Measurements from ENCODE around the gene ZNF618.

The ZNF618 gene

DNA sequence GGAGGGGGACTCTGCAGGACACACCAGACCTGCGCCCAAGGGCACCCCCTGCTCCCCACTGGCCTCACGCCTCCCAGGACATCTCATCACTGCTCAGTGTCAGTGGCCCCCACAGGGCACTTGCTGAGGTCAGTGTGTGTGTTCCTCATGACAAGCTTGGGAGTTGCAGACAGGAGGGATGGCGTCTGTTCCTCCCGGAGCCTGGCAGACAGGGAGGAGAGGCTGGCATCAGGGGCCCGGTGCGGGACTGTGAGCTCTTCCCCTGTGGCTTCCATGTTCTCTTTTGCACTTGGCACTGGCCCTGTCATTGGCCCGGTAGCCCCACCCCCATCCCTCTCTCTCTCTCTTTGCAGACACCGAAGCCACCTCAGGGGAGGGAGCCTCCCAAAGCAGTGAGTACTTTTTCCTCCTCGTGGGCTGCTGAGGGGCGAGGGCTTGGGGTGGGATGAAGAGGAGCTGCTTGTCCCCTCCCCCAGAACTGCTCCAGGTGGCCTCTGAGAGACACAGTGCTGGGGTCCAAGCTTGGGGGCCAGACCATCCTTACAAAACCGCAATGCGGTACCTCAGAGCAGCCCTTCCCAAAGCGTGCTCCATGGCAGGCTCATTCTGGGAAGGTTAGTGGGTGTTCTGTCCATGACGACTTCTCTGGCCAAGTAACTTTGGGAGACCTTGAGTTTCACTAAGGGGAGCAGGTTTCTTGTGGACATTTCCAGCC, 126.3 kb downstream of the ZNF618 start:
- DNase-seq (ENCODE audit: low read depth), result no peak

GRCh38 chr9:114002986-114003350, 126.9 kb downstream of the ZNF618 start:
- DNase-seq (ENCODE audit: low read depth), result no peak

DNA sequence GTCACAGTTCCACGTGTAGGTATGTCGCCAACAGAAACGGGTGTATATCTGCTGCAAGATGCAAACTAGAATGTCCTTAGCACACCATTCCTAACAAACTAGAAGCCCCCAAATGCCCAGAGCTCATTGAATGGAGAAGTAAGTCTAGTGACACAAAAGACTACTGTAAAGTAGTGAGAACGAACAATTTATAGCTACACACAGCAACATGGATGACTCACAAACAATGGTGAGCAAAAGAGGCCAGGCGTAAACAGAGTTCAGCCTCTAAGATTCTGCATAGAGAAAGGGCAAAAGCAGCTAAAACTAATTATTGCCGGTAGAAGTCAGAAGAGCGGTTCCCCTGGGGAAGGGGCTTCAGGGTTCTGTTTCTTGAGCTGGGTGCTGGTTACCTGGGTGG, 127.2 kb downstream of the ZNF618 start:
- DNase-seq (ENCODE audit: low read depth), result no peak

- DNase-seq (ENCODE audit: low read depth), result no peak
Measured at GRCh38 chr9:114003758-114004157, 127.6 kb downstream of the ZNF618 start.

- no peak for DNase-seq (ENCODE audit: low read depth)
Measured at GRCh38 chr9:114004221-114004716, 128.2 kb downstream of the ZNF618 start.

DNA sequence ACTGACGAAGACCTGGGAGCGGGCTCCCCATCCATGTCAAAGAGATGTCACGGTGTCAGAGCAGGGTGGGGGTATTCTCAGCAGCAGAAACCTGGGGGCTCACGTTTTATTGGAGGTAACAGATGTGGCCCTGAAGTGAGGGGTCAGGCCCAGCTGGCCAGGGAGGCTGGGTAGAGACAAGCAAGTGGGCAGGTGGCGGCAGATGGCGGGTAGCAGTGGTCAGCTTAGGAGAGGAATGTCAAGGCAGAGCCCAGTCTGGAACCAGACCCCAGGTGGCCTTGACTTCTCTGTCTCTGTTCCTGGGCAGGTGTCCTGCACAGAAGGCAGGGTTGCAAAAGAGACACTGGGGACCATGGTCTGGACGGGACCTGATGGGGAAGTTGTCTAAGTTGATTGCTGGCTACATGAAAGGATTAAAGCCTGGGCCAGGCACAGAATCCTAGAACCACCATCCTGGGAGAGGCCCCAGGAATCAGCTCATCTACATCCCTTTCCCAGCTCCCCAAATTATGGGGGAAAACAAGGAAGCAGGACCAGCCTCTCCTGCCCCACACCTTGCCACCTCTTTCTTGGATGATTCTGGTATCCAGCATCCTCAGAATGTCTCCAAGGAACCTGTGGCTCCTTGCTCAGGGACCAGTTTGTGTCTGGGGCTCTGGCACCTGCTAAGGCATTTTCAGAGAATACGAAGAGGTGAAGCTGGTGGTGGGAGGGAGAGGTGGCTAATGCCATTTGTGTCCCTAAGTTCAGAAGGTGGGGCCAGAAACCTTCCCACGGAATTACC, 129.5 kb downstream of the ZNF618 start:
- DNase-seq (ENCODE audit: low read depth), result no peak

DNA sequence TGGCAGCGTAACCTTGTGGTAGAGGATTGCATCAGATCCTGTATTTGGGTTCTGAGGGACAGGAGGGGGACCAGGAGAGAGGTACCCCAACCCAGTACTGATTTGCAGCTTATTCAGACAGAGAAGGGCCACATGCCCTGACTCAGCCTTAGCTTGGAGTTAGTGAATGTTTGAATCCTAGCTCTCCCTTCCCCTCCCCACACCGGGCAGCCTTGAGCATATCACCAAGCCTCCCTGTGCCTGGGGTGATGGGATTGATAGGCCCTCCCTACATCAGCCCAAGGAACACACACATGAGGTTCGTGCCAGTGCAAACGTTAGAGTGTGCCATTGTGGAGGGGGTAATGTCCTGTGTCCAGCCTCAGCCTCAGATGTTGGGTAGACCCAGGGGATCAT, 130.0 kb downstream of the ZNF618 start:
- no peak for DNase-seq (ENCODE audit: low read depth)

DNA sequence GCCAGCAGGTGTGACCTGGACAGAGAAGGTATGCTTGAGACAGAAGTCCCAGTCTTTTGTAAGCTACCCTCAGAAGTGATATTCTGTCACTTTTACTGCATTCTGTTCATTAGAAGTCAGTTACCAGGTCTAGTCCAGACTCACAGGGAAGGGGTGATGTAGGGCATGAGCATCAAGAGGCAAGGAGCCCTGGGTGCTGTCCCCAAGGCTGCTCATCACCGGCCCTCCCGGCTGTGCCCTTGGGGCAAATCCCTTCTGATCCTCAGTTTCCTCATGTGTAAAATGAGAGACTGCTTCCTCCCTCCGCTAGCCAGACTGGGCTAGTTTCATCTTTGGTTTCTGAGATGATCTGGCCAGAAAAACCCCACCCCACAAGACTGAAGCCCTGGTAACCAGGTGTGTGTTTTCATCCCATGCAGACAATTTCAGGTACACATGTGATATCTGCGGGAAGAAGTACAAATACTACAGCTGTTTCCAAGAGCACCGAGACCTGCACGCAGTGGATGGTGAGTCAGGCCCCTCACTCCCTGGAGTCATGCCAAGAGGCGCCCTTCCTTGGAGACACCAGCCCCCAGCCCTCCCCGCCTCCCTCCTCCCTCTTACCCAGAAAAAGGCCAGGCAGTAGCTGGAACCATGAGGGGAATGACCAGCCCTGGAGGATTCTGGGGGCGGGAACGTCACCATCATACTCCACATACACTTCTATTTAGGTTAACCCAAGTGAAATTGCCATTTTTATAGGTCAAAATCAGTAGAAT, 131.0 kb downstream of the ZNF618 start:
- DNase-seq (ENCODE audit: low read depth), result no peak

DNA sequence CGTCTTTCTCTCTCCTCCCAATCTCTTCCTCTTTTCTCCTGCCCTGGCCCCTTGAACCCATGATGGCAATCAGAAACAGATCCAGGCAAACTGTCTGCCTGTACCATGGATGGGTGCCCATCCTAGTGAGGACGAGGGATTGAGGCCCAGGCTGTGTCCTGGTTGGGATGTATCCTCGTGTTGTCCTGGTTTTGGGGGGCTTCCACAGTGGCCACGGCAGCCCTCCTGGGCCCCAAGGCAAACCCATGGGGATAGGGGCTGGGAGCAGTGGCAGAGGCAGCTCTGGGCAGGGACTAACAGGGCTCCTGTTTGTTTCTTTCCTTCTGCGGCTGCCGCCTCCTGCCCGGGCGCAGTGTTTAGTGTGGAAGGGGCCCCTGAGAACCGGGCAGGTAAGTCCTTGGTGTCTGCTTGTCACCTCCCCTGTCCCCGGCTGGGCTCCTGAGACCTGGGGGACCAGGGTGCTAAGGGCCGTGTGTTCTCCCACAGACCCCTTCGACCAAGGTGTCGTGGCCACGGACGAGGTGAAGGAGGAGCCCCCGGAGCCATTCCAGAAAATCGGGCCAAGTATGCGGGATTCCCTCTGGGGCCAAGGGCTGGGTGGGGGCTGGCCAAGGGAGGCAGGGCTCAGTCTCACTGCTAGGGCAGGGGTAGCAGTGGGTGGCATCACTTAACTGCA, 132.0 kb downstream of the ZNF618 start:
- no peak for DNase-seq (ENCODE audit: low read depth)

DNA sequence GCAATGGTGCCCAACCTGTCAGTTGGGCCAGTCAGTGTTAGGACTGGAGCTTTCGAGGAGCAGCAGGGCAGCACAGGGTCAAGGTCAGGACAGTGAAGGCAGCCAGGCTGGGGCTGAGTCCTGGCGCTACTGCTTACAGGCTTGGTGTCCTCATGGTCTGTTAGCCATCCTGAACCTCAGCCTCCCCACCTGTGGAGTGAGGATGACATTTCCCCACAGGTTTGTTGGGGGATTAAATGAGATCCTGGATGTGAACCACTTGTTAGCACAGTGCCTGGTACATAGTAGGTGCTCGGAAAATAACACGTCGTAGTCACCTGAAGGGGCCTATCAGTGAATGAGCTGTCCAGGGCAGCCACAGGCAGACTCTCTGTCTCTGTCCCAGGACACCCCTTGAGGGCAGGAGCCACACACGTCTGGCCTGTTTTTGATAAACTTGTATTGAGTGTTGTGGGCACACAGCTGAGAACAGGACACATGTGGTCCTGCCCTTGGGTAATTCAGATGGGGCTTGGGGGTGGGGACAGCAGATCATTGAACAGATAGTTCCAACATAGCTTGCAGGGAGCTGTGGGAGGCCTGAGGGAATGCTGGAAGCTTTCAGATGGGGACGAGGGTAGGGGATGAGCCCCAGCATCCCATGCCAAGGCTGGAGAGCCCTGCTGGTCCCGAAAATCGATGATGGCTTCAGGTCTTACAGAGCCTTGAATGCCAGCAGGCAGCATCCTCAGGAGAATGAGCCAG, 132.7 kb downstream of the ZNF618 start:
- DNase-seq (ENCODE audit: low read depth), result no peak

- DNase-seq (ENCODE audit: low read depth), result no peak
Measured at GRCh38 chr9:114011313-114011712, 135.2 kb downstream of the ZNF618 start.

DNA sequence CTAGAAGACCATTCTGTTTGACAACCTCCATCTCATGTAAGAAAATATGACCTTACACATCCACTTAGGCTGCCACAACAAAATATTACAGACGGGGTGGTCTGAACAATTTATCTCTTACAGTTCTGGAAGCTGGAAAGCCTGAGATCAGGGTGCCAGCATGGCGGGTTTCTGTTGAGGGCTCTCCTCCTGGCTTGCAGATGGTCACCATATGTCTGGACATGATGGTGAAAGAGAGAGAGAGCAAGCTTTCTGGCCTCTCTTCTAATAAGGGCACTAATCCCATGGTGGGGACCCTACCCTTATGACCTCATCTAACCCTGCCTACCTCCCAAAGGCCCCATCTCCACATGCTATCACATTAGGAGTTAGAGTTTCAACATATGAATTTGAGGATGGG, 136.0 kb downstream of the ZNF618 start:
- DNase-seq (ENCODE audit: low read depth), result no peak

DNA sequence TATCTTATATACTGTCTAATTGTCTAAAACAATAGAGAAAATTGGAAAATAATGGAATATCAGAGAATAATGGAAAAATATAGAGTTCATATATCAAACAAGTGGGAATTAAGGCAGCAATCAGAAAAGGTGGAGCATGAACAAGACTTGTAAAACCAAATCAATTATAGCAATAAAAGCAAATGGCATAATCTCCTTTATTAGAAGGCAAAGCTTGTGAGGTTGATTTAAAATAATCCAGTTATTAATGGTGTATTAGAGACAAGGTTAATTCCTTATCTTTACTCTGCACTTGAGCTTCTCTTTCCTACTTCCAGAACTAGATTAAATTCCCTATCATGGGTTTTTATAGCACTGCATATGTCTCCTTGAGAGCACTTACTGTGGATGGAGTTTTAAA, 137.9 kb downstream of the ZNF618 start:
- DNase-seq (ENCODE audit: low read depth), result no peak

DNA sequence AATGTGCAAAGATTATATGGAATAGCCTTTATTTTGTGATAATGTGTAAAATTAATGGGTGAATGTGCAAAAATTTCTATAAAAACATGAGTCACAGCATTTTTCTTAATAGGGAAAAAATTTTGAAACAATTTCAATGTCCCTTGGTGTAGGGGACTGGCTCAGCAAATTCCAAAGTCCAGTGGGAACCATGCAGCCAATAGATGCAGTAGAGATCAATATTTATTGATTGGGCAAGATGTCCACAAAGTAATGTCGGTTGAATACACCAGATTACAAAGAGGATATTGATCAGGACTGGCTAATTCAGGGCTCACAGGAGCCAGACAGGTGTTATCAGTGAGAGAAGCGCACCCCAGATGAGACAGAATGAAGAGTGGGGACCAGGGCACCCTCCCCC, 139.5 kb downstream of the ZNF618 start:
- DNase-seq (ENCODE audit: low read depth), result no peak

DNA sequence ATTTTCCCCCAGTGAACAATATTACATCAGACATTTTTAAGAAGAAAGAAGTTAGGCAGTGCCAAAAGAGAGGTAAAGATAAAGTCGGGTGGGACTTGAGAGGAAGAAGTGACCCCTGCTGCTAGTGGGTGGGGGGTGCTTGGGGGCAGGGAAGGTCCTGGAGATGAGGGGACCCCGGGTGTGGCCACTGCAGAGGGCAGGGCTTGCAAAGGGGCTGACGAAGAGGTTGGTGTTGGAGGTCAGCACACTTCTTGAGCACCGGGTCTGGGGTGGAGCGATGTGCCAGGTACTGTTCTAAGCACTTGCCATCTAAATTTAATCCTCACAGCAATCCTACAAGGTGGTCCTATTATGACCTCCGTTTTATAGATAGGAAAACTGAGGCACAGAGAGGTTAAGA, 140.0 kb downstream of the ZNF618 start:
- DNase-seq (ENCODE audit: low read depth), result no peak

GRCh38 chr9:114016629-114017423, 140.7 kb downstream of the ZNF618 start:
- no peak for DNase-seq (ENCODE audit: low read depth)

DNA sequence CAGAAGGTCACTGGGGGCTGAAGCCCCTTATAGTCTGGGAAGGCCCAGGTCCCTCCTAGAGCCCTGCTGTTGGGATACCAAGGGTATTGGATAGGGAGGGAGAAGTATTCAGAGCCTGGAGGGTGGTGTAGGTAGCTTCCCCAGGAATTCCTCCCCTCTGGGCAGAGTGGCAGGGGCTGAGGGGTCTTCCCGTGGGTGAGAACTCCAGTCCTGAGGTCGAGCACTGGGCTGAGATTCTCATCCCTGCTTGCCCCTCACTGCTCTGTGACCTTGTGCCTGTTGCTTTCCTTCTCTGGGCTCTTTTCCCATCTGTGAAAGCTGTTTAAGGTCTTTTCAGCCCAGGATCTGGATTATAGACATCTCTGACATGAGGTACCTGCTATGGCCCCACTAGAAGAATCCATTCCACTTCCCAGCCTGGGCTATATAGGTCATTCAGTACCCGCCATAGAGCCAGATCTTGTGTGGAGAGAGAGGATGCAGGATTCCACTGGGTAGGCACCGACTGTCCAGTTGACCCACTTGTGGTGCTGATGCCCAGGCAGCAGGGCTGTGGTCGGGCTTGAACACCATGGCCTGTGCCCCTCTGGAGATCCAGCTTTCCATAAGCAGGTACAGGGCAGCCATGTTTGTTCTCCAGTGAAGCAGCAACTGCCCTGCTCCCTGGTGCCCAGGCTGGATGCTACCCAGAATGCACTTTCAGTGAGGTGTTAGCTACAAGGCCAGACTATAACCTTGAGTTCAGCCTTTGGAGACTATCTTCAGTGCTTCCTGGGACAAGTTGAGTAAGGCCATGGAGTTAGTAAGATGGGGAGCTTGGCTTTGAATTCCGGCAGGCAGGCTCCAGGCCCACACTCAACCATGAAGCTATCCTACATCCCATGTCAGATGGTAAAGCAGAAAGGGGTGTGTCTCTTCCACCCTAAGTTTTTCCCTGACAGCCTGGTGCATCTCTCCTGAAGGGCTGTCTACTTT, 141.9 kb downstream of the ZNF618 start:
- no peak for DNase-seq (ENCODE audit: low read depth)

GRCh38 chr9:114021578-114021977, 145.5 kb downstream of the ZNF618 start:
- DNase-seq (ENCODE audit: low read depth), result no peak

GRCh38 chr9:114023961-114024360, 147.9 kb downstream of the ZNF618 start:
- DNase-seq (ENCODE audit: low read depth), result no peak

Measured in GM04504 (cell line).